Measurements from ENCODE around the gene RBM42.

RBM42 gene

GRCh38 chr19:35655600-35655999, 26.8 kb downstream of the RBM42 start:
- DNase-seq, result no peak

DNA sequence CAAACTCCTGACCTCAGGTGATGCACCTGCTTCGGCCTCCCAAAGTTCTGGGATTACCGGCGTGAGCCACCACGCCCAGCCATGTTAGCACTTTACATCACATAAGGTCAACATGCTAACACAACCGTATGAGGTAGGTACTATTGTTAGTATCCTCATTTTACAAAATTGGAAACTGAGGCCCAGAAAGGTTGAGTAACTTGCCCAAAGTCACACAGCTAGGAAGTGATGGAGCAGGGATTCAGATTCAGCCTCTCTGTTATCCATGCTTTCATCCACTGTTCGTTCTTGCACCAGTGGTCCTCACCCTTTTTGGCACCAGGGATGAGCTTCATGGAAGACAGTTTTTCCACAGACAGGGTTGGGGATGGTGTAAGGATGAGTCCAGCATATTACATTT, 27.9 kb downstream of the RBM42 start:
- DNase-seq, result no peak

DNA sequence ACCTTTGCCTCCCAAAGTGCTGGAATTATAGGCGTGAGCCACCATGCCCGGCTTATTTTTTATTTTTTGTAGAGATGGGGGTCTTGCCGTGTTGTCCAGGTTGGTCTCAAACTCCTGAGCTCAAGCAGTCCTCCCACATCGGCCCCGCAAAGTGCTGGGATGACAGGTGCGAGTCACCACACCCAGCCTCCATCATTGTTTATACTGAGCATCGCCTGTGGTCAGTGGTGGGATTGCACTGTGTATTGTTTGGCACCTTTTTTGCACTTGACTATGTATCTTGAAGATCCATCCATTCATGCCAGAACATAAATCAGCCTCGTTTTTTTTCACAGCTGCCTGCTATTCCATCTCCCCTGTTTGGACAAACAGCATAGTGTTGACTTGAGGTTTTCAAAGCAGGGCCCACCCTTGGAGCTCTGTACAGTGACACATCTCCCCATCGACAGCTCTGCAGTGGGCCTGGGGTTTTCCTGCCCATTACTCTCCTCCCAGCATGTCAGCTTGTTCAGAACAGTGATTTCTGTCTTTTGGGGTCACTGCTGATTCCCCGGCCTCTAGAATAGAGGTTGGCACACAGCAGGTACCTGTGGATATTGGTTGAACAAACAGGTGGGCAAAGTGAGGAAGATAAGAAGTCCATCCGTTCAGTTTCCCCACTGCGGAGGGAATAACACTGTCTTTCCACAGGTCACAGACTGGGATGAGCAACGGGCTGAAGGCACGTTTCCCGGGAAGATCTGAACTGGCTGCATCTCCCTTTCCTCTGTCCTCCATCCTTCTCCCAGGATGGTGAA, 29.3 kb downstream of the RBM42 start:
- DNase-seq, result no peak

DNA sequence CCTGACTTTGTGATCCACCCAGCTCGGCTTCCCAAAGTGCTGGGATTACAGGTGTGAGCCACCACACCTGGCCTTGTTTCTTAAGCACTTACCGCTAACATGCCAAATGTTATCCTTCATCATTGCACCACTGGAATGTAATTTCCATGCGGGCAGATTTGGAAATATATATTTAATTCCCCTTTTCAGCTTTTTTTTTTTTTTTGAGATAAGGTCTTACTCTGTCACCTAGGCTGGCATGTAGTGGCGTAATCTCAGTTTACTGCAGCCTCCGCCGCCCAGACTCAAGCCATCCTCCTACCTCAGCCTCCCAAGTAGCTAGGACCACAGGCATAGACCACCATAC, 33.1 kb downstream of the RBM42 start:
- no peak for DNase-seq

DNA sequence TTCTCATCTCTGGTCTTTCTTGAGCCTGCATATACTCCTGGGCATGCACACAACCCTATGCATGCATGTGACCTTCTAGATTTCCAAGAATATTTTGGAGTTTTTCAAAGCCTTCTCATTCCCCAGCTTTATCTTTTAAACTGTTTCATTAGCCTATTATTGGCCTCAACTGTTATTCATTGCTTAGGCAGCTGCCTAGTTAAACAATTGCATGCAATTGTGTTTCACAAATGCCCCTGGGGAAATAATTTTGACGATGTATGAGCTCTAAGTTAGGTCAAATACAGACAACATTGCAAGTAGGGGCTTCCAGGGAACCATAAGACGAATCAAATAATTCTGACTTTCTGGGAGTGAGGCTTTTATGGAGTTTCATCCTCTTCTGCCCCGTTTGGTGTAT, 35.1 kb downstream of the RBM42 start:
- no peak for DNase-seq

GRCh38 chr19:35665157-35665556, 36.3 kb downstream of the RBM42 start:
- no peak for DNase-seq

DNA sequence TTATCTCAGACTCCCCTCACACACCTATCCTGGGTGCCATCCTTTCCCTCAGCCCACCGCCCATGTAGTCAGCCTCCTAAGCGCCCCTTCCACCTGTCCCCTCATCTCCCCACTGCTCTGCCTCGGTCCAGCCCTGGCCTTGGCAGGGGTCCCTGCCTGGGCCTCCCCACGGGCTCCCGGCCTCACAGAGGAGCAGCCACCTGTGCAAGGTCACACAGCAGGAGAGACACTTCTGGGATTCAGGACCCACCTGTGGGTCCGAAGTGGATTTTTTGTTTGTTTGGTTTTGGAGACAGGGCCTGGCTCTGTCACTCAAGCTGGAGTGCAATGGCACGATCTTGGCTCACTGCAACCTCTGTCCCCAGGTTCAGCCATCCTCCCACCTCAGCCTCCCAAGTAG, 36.8 kb downstream of the RBM42 start:
- no peak for DNase-seq

DNA sequence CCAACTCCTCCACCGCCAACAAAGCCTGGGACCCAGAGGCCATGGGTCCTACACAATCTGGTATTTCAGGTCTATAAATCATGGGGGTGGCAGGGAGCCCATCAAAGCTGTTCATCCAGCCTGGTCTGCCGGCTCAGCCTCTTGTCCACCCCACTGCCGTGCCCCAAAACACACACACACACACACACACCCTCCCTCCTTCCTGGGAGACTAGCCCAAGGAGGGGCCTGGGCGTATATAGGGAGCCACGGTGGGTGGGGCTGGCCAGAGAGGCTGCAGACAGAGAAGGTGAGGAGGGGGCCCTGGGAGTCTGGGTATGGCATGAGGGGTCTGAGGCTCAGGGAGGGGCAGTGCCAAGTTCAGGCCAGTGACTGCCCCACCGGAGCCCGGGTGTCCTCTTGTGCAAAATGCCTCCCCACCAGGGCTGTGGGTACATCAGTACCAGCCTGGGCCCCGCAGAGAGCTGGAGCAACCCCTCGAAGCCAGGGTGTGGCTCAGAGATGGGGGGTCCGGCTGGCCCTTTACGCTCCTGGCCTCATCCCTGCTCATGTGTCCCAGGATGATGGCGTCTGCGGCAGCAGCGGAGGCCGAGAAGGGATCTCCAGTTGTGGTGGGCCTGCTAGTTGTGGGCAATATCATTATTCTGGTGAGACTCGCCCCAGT, 37.5 kb downstream of the RBM42 start, which contains the start of gene UPK1A:
UPK1A (plus strand) TSS at position 267 of the 663 bp plus-strand sequence; CDS start at position 563, 296 bp downstream.
- DNase-seq, result no peak

DNA sequence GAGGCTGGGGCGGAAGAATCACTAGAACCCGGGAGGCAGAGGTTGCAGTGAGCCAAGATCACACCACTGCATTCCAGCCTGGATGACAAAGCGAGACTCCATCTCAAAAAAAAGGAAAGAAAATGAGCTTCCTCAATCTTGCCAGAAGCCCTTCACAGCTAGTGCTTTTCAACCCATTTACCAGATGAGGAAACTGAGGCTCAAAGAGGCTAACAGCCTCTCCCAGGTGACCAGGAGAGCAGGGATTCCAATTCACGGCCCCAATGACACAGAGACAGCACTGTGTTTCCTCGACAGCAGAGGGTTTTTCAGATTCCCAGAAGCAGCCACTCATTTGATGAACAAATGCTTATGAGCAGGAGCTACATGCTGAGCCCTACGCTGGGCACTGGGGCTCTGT, 40.7 kb downstream of the RBM42 start:
- DNase-seq, result no peak

DNA sequence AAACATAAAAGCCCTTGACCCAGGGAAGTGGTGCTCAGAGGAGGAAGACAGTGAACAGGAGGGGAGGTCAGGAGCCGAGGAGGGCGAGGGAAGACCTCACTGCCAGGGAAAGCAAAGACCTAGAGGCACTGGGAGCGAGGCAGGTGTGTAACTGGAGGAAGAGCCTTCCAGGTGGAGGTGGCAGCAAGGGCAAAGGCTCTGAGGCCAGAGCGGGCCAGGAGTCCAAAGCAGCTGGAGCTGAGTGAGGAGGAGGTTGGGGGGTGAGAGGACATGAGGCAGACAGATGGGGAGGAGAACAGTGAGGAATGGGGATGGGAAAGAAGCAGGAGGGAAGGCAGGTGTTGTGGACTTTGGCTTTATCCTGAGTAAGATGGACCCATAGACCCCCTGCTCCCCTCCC, 41.1 kb downstream of the RBM42 start:
- no peak for DNase-seq

- no peak for DNase-seq
These were observed 41.9 kb downstream of the RBM42 start for GRCh38 chr19:35670686-35671085.

DNA sequence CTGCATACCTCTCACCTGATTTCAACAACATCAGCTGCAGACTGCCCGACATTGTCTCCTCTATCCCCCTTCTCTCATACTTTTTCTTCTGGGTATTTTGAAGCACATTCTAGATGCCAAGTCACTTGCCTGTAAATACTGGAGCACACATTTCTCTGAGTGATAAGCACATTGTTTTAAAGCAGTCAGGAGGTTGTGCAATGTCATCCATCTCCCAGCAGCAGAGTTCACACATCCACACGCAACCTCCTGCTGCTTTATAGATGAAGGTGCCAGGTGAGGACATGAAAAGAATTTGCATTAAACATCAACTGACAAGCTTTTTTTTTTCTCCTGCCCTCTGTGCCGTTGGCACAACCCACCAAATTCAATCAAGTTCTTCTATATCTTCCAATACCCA, 43.0 kb downstream of the RBM42 start:
- no peak for DNase-seq

GRCh38 chr19:35673121-35673804, 44.4 kb downstream of the RBM42 start:
- DNase-seq, result no peak

GRCh38 chr19:35675589-35676140, 46.8 kb downstream of the RBM42 start:
- no peak for DNase-seq

Measured in NCI-H1694 (cell line).